ENCODE results near the gene ESAM.

Gene ESAM

GRCh38 chr11:124727474-124727873 is 34.6 kb downstream of the ESAM start:
- DNase-seq: no peak

GRCh38 chr11:124725719-124726105 is 36.4 kb downstream of the ESAM start:
- no peak for DNase-seq

- DNase-seq: no peak
Observed at GRCh38 chr11:124724979-124725718, 36.9 kb downstream of the ESAM start.

- DNase-seq: no peak
Observed at GRCh38 chr11:124722176-124722575, 39.9 kb downstream of the ESAM start.

GRCh38 chr11:124719534-124719933 is 42.6 kb downstream of the ESAM start:
- DNase-seq: no peak

DNA sequence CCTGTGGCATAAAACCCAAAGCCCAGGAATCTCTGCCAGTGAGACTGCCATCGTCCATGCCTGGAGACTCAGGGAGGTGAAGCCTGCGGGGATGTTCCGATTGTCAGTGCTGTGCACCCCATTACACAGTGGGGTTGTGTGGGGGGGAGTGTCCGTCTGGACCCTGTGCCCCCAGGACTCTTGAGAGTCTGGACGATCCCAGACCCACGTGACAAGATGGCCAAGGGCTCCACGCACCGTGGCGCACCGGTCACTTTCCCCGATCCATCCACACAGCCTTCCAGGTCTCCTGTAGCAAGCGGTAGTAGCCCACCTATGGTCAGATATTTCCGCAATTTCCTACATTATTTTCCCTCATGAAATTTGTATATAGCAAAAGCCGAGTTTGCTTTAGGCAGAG is 43.3 kb downstream of the ESAM start:
- DNase-seq: no peak

DNA sequence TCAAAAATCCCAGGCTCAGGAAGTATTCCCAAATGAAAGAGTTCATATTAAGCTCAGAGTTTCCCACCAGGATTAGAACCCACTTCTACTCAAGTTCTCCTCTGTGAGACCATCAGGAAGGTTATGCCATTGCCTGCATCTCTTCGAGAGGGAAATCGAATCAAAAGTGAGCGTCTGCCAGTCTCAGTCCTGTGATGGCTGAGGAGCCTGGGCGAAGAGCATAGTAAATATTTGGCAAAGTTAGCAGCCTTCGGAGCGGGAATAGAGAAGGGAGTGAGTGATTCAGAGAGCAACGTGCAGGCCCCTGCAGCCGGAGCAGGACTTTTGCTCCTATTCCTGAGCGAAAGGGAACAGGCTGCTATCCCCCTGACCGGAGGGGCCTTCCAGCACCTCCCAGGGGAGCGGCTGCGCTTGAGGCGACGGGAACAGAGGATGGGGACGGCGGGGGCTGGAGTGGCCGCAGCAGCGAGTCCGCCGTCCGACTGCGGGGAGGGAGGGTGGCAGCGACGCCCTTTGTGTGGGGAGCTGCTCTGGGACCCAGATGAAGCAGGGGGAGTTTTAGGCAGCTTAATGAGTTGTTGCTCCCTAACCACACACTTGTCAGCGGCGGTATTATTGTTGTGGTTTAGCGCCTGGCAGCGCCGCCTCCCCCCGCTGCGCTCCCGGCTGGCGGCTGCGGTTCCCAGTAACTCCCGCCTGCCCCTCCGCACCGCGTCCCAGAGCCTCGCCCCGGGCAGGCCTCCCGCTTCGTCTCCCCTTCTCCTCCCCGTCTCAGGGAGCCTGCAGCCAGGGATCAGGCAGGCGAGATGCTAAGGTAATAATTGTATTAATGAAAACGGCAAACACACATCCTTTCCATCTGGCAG is 44.1 kb downstream of the ESAM start:
- DNase-seq: no peak

- no peak for DNase-seq
Observed at GRCh38 chr11:124717421-124717785, 44.7 kb downstream of the ESAM start.

GRCh38 chr11:124716591-124716990 is 45.5 kb downstream of the ESAM start:
- no peak for DNase-seq

GRCh38 chr11:124712392-124712791 is 49.7 kb downstream of the ESAM start:
- no peak for DNase-seq

- no peak for DNase-seq
Observed at GRCh38 chr11:124707829-124708228, 54.3 kb downstream of the ESAM start.
